ENCODE data around the gene TMEM232. TPM values are rescaled to one million over a fixed set of nuclear protein-coding genes. Genes with fewer than 3 reads are reported as not detected.

The TMEM232 gene
- total and polyA plus RNA-seq, 2 donors (not counting 3 experiments of a cell fraction or from before 2014, with no cell fraction given), result 0.17 to 0.38 TPM

- Histone ChIP-seq H3K36me3 (ENCODE audit: control insufficient read depth in 2 of 2, extremely low read depth in 1 of 2, insufficient read depth in 2 of 2, low read length in 2 of 2) (no peaks in the 10 kb centered on the region), H2AFZ (ENCODE audit: low read depth, low read length) (no peak overlapping the region), H3K79me2 (ENCODE audit: control insufficient read depth, insufficient read depth, low read length) (no peaks in the 10 kb centered on the region), H3K27ac (ENCODE audit: insufficient read depth, low read depth, low read length) (no peak overlapping the region), H3K4me3 (replicated peaks in 1 of 3; ENCODE audit: insufficient read depth in 1 of 3, low read depth in 1 of 3, low read length in 3 of 3) (no peak overlapping the region), H3K9me1 (replicated peaks; ENCODE audit: control insufficient read depth, extremely low read depth, insufficient read depth, low read length) (no peaks in the 10 kb centered on the region), H3K4me1 (ENCODE audit: control insufficient read depth, extremely low read depth, insufficient read depth, low read length) (no peaks in the 10 kb centered on the region), H3K27me3 (ENCODE audit: control insufficient read depth in 2 of 2, insufficient read depth in 2 of 2, low read length in 2 of 2) (no peaks in the 10 kb centered on the region), H4K20me1 (replicated peaks; ENCODE audit: control insufficient read depth, extremely low read depth, insufficient read depth, low read length) (no peaks in the 10 kb centered on the region), H3K4me2 (ENCODE audit: insufficient read depth, low read length) (no peak overlapping the region), H3K9ac (replicated peaks; ENCODE audit: extremely low read depth, insufficient read depth, low read length) (no peak overlapping the region), H3K9me3 (replicated peaks; ENCODE audit: control insufficient read depth, insufficient read depth, low read length) (no peaks in the 10 kb centered on the region)
- ChIA-PET CTCF (no interaction called here), POLR2A (no interaction called here)
- dilution Hi-C loops (cut with MboI; ENCODE audit: extremely low pct_ligation_motif_present, low sequenced_read_pairs), result no loop called here
- intact Hi-C loops (cut with micrococcal nuclease), result no loop called here
- DNase-seq (ENCODE audit: low read depth, low spot score), result no peak
- no peak for TF ChIP-seq FOS (IDR thresholded peaks at IDR 0.05; ENCODE audit: borderline replicate concordance, insufficient read depth, low read length)
- TF ChIP-seq POLR2A (IDR thresholded peaks at IDR 0.05; ENCODE audit: low read depth, low read length), result no peak
- TF ChIP-seq, protein P1, sequence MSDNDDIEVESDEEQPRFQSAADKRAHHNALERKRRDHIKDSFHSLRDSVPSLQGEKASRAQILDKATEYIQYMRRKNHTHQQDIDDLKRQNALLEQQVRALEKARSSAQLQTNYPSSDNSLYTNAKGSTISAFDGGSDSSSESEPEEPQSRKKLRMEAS (IDR thresholded peaks at IDR 0.05; ENCODE audit: insufficient read depth, insufficient read length), result no peak
- TF ChIP-seq EZH2 (IDR thresholded peaks at IDR 0.05; ENCODE audit: borderline replicate concordance, low read depth, low read length, severe bottlenecking), result no peak
- no peak for TF ChIP-seq POLR2AphosphoS5 (IDR thresholded peaks at IDR 0.05; ENCODE audit: insufficient read depth, low read depth, low read length)
- no peak for TF ChIP-seq CTCF (IDR thresholded peaks at IDR 0.05; ENCODE audit: extremely low read depth in 1 of 2, insufficient read depth in 1 of 2, low read depth in 1 of 2, low read length in 2 of 2)
- no peak for TF ChIP-seq MYC (IDR thresholded peaks at IDR 0.05; ENCODE audit: low read depth, low read length)
- no peak for TF ChIP-seq GATA2 (IDR thresholded peaks at IDR 0.05; ENCODE audit: insufficient read depth, insufficient read length, low read depth, low read length)
- TF ChIP-seq JUN (IDR thresholded peaks at IDR 0.05; ENCODE audit: borderline replicate concordance, insufficient read depth, insufficient read length, low read depth), result no peak
- FAIRE-seq, result no peak
- BruUV-seq (replicated peaks), result no TSS peak
These were observed 95.2 kb downstream of the TMEM232 start for GRCh38 chr5:110631236-110631635.
